ENCODE results near the gene ETV6.

The ETV6 gene

DNA sequence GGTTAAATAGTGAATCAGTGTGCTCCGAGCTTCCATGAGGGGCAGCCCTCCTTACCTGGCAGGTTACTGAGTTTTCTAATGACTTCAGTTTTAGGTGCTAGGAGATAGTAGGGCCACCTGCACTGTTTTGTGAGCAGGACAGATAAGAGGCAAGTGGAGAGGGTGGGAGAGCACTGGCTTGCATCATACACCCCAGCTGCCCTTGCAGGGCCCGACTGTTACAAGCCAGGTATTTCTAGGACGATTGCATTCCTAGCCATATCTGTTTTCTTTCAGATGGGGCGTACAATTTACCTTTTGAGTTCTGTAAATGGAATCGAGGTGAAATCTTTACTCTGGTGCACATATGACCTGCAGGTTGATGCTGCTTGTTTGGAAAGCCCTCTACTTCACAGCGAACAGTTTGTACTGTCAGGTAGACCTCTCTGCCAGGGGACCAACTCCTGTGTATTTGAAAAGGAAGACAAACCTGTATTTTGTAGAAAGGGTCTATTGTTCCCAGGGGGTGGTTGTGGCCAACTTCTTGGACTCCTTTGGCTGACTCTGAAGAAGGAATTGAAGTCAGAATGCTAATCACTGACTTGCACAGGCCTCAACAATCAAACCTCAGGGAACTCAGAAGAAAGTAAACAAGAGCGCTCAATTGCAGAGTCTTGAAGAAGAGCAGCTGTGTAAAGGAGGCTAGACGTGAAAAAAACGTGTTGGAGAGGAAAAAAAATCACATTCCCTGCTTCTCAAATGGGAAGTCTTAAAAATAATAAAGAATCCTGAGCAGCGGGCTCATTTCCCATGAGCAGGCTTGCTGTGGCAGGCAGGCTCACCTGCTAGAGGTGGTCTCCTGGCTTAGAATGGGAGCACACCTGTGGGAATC lies 57.3 kb downstream of the ETV6 start:
- DNase-seq (ENCODE audit: low spot score), result no peak
- TF ChIP-seq, protein P1, sequence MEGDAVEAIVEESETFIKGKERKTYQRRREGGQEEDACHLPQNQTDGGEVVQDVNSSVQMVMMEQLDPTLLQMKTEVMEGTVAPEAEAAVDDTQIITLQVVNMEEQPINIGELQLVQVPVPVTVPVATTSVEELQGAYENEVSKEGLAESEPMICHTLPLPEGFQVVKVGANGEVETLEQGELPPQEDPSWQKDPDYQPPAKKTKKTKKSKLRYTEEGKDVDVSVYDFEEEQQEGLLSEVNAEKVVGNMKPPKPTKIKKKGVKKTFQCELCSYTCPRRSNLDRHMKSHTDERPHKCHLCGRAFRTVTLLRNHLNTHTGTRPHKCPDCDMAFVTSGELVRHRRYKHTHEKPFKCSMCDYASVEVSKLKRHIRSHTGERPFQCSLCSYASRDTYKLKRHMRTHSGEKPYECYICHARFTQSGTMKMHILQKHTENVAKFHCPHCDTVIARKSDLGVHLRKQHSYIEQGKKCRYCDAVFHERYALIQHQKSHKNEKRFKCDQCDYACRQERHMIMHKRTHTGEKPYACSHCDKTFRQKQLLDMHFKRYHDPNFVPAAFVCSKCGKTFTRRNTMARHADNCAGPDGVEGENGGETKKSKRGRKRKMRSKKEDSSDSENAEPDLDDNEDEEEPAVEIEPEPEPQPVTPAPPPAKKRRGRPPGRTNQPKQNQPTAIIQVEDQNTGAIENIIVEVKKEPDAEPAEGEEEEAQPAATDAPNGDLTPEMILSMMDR (IDR thresholded peaks at IDR 0.05; ENCODE audit: borderline replicate concordance, control extremely low read depth, extremely low read depth, insufficient read depth, missing control alignments), result no peak
- in situ Hi-C loops (cut with MboI; ENCODE audit: low sequenced_read_pairs, unreplicated experiment), result no loop called here

DNA sequence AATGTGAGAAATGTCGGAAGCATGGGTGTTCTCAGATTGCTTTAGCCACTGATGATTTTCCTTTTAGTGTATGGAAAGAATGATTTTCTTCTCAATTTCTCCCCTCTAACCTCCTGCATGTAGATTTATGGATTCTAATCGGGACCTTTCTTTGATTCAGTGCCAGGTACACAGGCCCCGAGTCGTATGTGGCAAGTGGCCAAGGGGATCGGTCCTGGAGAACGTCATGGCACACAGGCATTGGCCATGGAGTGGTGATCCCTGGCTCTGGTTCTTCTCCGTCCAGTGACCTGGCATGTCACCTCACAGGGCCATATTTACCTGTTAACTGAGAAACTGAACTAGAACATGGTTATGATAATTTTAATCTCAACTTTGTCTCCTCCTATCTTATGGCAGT lies 58.1 kb downstream of the ETV6 start:
- in situ Hi-C loops (cut with MboI; ENCODE audit: low sequenced_read_pairs, unreplicated experiment), result no loop called here

DNA sequence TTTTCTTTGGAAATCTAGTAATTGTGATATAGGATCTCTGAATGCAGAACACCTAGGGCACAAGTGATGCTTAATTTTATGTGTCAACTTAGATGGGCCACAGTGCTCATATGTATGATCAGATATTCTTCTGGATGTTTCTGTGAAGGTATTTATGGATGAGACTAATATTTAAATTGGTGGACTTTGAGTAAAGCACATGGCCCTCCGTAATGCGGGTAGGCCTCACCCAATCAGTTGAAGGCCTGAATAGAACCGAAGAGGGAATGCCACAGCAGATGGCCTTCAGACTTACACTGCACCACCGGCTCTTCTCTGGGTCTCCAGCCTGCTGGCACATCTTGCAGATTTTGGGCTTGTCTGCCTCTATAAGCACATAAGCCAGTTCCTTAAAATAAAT lies 60.0 kb downstream of the ETV6 start:
- in situ Hi-C loops (cut with MboI; ENCODE audit: low sequenced_read_pairs, unreplicated experiment), result no loop called here
- no peak for DNase-seq (ENCODE audit: low spot score)
- TF ChIP-seq, protein P1 (IDR thresholded peaks at IDR 0.05; ENCODE audit: borderline replicate concordance, control extremely low read depth, extremely low read depth, insufficient read depth, missing control alignments), result no peak

More for the DNA sequence above, 58.1 kb downstream of the ETV6 start:
- TF ChIP-seq, protein P1 (IDR thresholded peaks at IDR 0.05; ENCODE audit: borderline replicate concordance, control extremely low read depth, extremely low read depth, insufficient read depth, missing control alignments), result no peak
- DNase-seq (ENCODE audit: low spot score), result no peak

GRCh38 chr12:11710431-11710830 lies 61.0 kb downstream of the ETV6 start:
- in situ Hi-C loops (cut with MboI; ENCODE audit: low sequenced_read_pairs, unreplicated experiment), result no loop called here
- TF ChIP-seq, protein P1 (IDR thresholded peaks at IDR 0.05; ENCODE audit: borderline replicate concordance, control extremely low read depth, extremely low read depth, insufficient read depth, missing control alignments), result no peak
- DNase-seq (ENCODE audit: low spot score), result no peak

DNA sequence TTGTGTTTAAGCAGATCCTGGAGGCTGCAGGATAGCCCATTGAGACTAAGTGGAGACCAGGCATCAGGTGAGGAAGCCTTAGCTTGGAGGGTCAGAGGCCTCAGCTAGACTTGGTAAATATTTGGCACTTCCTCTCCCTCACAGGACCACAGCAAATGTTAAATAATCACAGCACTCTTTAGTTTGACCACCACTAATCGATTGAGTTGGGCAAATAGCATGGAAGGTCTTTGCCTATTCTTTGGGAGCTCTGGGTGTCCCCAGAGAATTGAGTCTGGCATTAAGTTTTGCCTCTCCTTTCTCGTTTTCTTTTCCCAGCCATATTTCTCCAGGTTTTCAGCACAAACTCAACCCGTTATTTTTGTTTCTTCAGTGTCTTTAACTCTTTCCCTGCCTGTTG lies 61.4 kb downstream of the ETV6 start:
- in situ Hi-C loops (cut with MboI; ENCODE audit: low sequenced_read_pairs, unreplicated experiment), result no loop called here
- DNase-seq (ENCODE audit: low spot score), result no peak
- TF ChIP-seq, protein P1 (IDR thresholded peaks at IDR 0.05; ENCODE audit: borderline replicate concordance, control extremely low read depth, extremely low read depth, insufficient read depth, missing control alignments), result no peak

DNA sequence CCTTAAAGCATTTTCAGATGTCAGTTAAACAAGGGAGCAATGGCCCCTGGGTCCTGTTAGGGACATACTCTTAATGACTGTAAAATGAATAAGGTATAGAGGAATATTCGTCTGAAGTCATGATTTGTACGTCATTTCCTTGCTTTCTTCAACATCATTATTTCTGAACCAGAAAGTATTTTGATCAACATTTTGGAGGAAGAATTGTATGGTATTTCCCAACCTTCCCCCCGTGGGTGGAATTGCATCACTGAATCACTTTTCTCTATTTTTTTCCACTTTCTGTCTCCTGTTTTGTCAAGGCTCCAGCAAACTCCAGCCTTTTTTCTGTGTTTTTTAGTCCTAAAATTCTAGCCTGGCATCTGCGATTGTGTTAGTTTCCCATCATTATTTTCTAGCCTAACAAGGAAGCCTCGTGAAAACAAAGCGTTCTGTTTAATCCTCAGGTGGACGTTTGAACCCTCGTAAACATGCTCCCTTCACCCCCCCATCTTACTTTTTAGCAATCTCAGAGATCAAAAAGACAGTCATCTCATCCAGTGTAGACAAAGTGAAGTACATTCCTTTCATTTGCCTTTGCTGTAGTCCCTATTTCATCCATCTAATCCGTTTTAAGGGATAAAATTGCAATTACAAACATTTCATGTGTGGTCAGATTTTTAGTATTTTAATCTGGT lies 62.3 kb downstream of the ETV6 start:
- TF ChIP-seq, protein P1 (IDR thresholded peaks at IDR 0.05; ENCODE audit: borderline replicate concordance, control extremely low read depth, extremely low read depth, insufficient read depth, missing control alignments), result no peak
- in situ Hi-C loops (cut with MboI; ENCODE audit: low sequenced_read_pairs, unreplicated experiment), result no loop called here
- DNase-seq (ENCODE audit: low spot score), result no peak

Measured in GM13976 (cell line).